ENCODE measurements around the gene GPT2.

Gene GPT2

GRCh38 chr16:46932802-46933201 is 48.6 kb downstream of the GPT2 start:
- no peak for TF ChIP-seq TAF1 (IDR thresholded peaks at IDR 0.05; ENCODE audit: borderline replicate concordance, insufficient read depth, low read length)
- no peak for TF ChIP-seq POLR2AphosphoS5 (IDR thresholded peaks at IDR 0.05; ENCODE audit: low read depth, low read length)
- no peak for TF ChIP-seq FOXP2 (optimal IDR thresholded peaks at IDR 0.05; ENCODE audit: borderline replicate concordance, extremely low read depth, extremely low read length, insufficient read depth)
- TF ChIP-seq REST (IDR thresholded peaks at IDR 0.05; ENCODE audit: insufficient read depth in 1 of 2, low read depth in 2 of 2, low read length in 2 of 2): no peak
- no peak for TF ChIP-seq SIN3A (IDR thresholded peaks at IDR 0.05; ENCODE audit: borderline replicate concordance, insufficient read depth, low read length)

GRCh38 chr16:46937536-46937935 is 53.4 kb downstream of the GPT2 start:
- TF ChIP-seq POLR2AphosphoS5 (IDR thresholded peaks at IDR 0.05; ENCODE audit: low read depth, low read length) (no peak), REST (IDR thresholded peaks at IDR 0.05; ENCODE audit: insufficient read depth in 1 of 2, low read depth in 2 of 2, low read length in 2 of 2) (no peak), SIN3A (IDR thresholded peaks at IDR 0.05; ENCODE audit: borderline replicate concordance, insufficient read depth, low read length) (no peak), TAF1 (IDR thresholded peaks at IDR 0.05; ENCODE audit: borderline replicate concordance, insufficient read depth, low read length) (no peak), FOXP2 (optimal IDR thresholded peaks at IDR 0.05; ENCODE audit: borderline replicate concordance, extremely low read depth, extremely low read length, insufficient read depth) (no peak)

GRCh38 chr16:46947900-46948547 is 63.9 kb downstream of the GPT2 start:
- no peak for TF ChIP-seq REST (IDR thresholded peaks at IDR 0.05; ENCODE audit: insufficient read depth in 1 of 2, low read depth in 2 of 2, low read length in 2 of 2)

- TF ChIP-seq FOXP2 (optimal IDR thresholded peaks at IDR 0.05; ENCODE audit: borderline replicate concordance, extremely low read depth, extremely low read length, insufficient read depth): no peak
- TF ChIP-seq SIN3A (IDR thresholded peaks at IDR 0.05; ENCODE audit: borderline replicate concordance, insufficient read depth, low read length): no peak
- TF ChIP-seq REST (IDR thresholded peaks at IDR 0.05; ENCODE audit: insufficient read depth in 1 of 2, low read depth in 2 of 2, low read length in 2 of 2): no peak
- TF ChIP-seq POLR2AphosphoS5 (IDR thresholded peaks at IDR 0.05; ENCODE audit: low read depth, low read length): no peak
- no peak for TF ChIP-seq TAF1 (IDR thresholded peaks at IDR 0.05; ENCODE audit: borderline replicate concordance, insufficient read depth, low read length)
These were observed 64.5 kb downstream of the GPT2 start for GRCh38 chr16:46948548-46949166.

Data from PFSK-1 (cell line).